ENCODE results near the gene ME3. TPM values are rescaled to one million over a fixed set of nuclear protein-coding genes. Genes with fewer than 3 reads are reported as not detected.

The ME3 gene
- total and polyA plus RNA-seq, 12 donors, result 13.9 to 128 (median 44.5) TPM

- Histone ChIP-seq H3K9me3 (replicated peaks in 1 of 3) (no peaks in the 10 kb centered on the region), H3K36me3 (replicated peaks in 1 of 2) (no peaks in the 10 kb centered on the region), H3K4me1 (replicated peaks in 1 of 2) (no peaks in the 10 kb centered on the region), H3K27ac (no peak overlapping the region), H3K27me3 (no peaks in the 10 kb centered on the region), H3K4me3 (no peak overlapping the region)
- intact Hi-C loops (cut with DNase I), result no loop called here
- WGBS, 4 donors, result 94 to 100% (median 97%) methylated on average over 4 of the region's 4 CpGs
- no peak for DNase-seq
- TF ChIP-seq POLR2A (IDR thresholded peaks at IDR 0.05) (no peak), CTCF (IDR thresholded peaks at IDR 0.05) (no peak)
Observed at GRCh38 chr11:86507249-86507845, 165.1 kb downstream of the ME3 start.

- intact Hi-C loops (cut with DNase I), result no loop called here
- WGBS, 4 donors, result 85 to 94% (median 92%) methylated on average over 3 of the region's 3 CpGs
Observed at GRCh38 chr11:86506235-86506634, 166.2 kb downstream of the ME3 start.

GRCh38 chr11:86503131-86503530 is 169.3 kb downstream of the ME3 start:
- H3K9me3 ChIP-seq (replicated peaks in 1 of 3), result no peaks in the 10 kb centered on the region
- H3K27ac ChIP-seq, result no peak overlapping the region
- H3K36me3 ChIP-seq (replicated peaks in 1 of 2), result no peaks in the 10 kb centered on the region
- peaks cover 0 to 8% of the 10 kb centered on the region in 2 donors for H3K4me1 ChIP-seq (replicated peaks in 1 of 2)
- DNase-seq, result no peak
- 85 to 95% (median 92%) methylated on average over 4 of the region's 4 CpGs for WGBS, 4 donors
- intact Hi-C loops (cut with DNase I), result no loop called here
- H3K27me3 ChIP-seq, result no peaks in the 10 kb centered on the region
- H3K4me3 ChIP-seq, result no peak overlapping the region
- TF ChIP-seq POLR2A (IDR thresholded peaks at IDR 0.05) (no peak), CTCF (IDR thresholded peaks at IDR 0.05) (no peak)

More at GRCh38 chr11:86506235-86506634, 166.2 kb downstream of the ME3 start:
- H3K9me3 ChIP-seq (replicated peaks in 1 of 3), result no peaks in the 10 kb centered on the region
- no peak for DNase-seq
- no peaks in the 10 kb centered on the region for H3K36me3 ChIP-seq (replicated peaks in 1 of 2)
- no peaks in the 10 kb centered on the region for H3K27me3 ChIP-seq
- no peak overlapping the region for H3K27ac ChIP-seq
- no peaks in the 10 kb centered on the region for H3K4me1 ChIP-seq (replicated peaks in 1 of 2)
- TF ChIP-seq CTCF (IDR thresholded peaks at IDR 0.05) (no peak), POLR2A (IDR thresholded peaks at IDR 0.05) (no peak)
- H3K4me3 ChIP-seq, result no peak overlapping the region

GRCh38 chr11:86502137-86502642 is 170.2 kb downstream of the ME3 start:
- DNase-seq, result no peak
- Histone ChIP-seq H3K27me3 (no peaks in the 10 kb centered on the region), H3K4me3 (no peak overlapping the region), H3K27ac (no peak overlapping the region), H3K9me3 (replicated peaks in 1 of 3) (no peaks in the 10 kb centered on the region), H3K4me1 (replicated peaks in 1 of 2) (peaks cover 0 to 8% of the 10 kb centered on the region in 2 donors), H3K36me3 (replicated peaks in 1 of 2) (no peaks in the 10 kb centered on the region)
- intact Hi-C loops (cut with DNase I), result no loop called here
- TF ChIP-seq CTCF (IDR thresholded peaks at IDR 0.05), result no peak
- TF ChIP-seq POLR2A (IDR thresholded peaks at IDR 0.05), result no peak
- 97 to 100% (median 99%) methylated on average over 3 of the region's 3 CpGs for WGBS, 4 donors
